Transverse colon (tissue), 4 donors: ENCODE results near the gene TBC1D22B. TPM values are rescaled to one million over a fixed set of nuclear protein-coding genes. Genes with fewer than 3 reads are reported as not detected.
"Not testable (repeated sequence)": the region's sequence is repeated elsewhere in the genome, so short reads cannot be mapped to it uniquely, and the experiment has no call there.

Experiments used
- DNase-seq: peaks from one replicate; pipeline ENCODE4 v3.0.0-alpha.2; 2019
- H3K27ac ChIP-seq, 4 donors: fragments of 200-600 bp; sonication (generic); 2 replicates each; pipeline ENCODE4 v1.5.1; 2016 to 2018; ENCODE audit warnings: inconsistent platforms in 4 of 4
- H3K27me3 ChIP-seq: fragments of 200-600 bp; sonication (generic); 2 replicates; pipeline ENCODE4 v1.5.1; 2017; ENCODE audit warnings: inconsistent platforms
- H3K36me3 ChIP-seq, 4 donors: fragments of 200-600 bp; sonication (generic); 2 replicates each; pipeline ENCODE4 v1.5.1; 2017 to 2019; ENCODE audit warnings: inconsistent platforms in 4 of 4
- H3K4me1 ChIP-seq, 4 donors: fragments of 200-600 bp; sonication (generic); 2 replicates each; pipeline ENCODE4 v1.5.1; 2017 to 2020; ENCODE audit warnings: inconsistent platforms in 4 of 4
- H3K4me3 ChIP-seq, 4 donors: fragments of 200-600 bp; sonication (generic); 1 replicate in 1 of 4; 2 replicates in 3 of 4; pipeline versions ENCODE4 v1.5.1 to v1.6.1; 2017 to 2019; ENCODE audit warnings: inconsistent platforms in 4 of 4
- H3K9me3 ChIP-seq, 2 donors: fragments of 200-600 bp; sonication (generic); 2 replicates each; pipeline ENCODE4 v1.5.1; 2017 to 2019; ENCODE audit warnings: inconsistent platforms in 2 of 2
- CTCF ChIP-seq, 5 experiments: fragments of 200-600 bp in 3 of 5; fragments of 450-650 bp in 2 of 5; sonication (generic) in 3 of 5; IDR thresholded peaks; 1 replicate in 2 of 5; 2 replicates in 3 of 5; pipeline ENCODE4 v1.5.1; 2016 to 2017; ENCODE audit warnings: antibody characterized with exemption in 5 of 5, inconsistent platforms in 3 of 5, mild to moderate bottlenecking in 2 of 5, moderate library complexity in 1 of 5
- EP300 ChIP-seq: sonication (generic); formaldehyde crosslinking; IDR thresholded peaks from one replicate; pipeline ENCODE4 v1.6.1; 2017; ENCODE audit warnings: antibody characterized with exemption, low read depth
- POLR2A ChIP-seq: fragments of 450-650 bp; IDR thresholded peaks from one replicate; pipeline ENCODE4 v1.6.1; 2016; ENCODE audit warnings: antibody characterized with exemption, mild to moderate bottlenecking, moderate library complexity
- POLR2AphosphoS5 ChIP-seq, 3 donors: sonication (generic); formaldehyde crosslinking; IDR thresholded peaks; one replicate each; pipeline ENCODE4 v1.6.1; 2016; ENCODE audit warnings: antibody characterized with exemption in 3 of 3
- WGBS, 2 donors: methylation state at CpG; one replicate each; pipeline ENCODE4 v1.1.5; 2018; ENCODE audit warnings: low coverage in 1 of 2; 5-methylcytosine and 5-hydroxymethylcytosine counted together
- in situ Hi-C, 4 donors: fragments of 200-750 bp; cut with MboI; loops; one replicate each; pipeline versions ENCODE4 v1.15.0 to v1.15.1; 2017; ENCODE audit warnings: low sequenced_read_pairs in 3 of 4, low pct_ligation_motif_present in 1 of 4, low pct_unique_long_range_greater_than_20kb in 1 of 4
- intact Hi-C: fragments of 100-400 bp; cut with DNase I; formaldehyde crosslinking; loops from one replicate; pipeline ENCODE4 v1.15.1; 2023; ENCODE audit warnings: low total_unique reads
- total RNA-seq, 4 donors: library from RNA; depleted of rRNA; stranded (reverse); fragments of >200 nt; gene quantifications; one replicate each; pipeline ENCODE4 v1.1.0, GENCODE V29; 2016

Gene TBC1D22B
- total RNA-seq, 4 donors from 2014 or later, result 9.0 to 15.7 (median 12.6) TPM

GRCh38 chr6:37323580-37323979, 66.0 kb downstream of the TBC1D22B start:
- intact Hi-C loops, result loop anchor here (10.0 kb wide), 2 partner anchors 241 to 371 kb away; partner anchors contain the start of gene MDGA1
- no peak for DNase-seq
- Histone ChIP-seq H3K4me1 (peaks cover 7 to 21% (median 8%) of the 10 kb centered on the region in 4 donors), H3K4me3 (no peak overlapping the region), H3K36me3 (peaks cover 0 to 3% (median 0%) of the 10 kb centered on the region in 4 donors), H3K9me3 (no peaks in the 10 kb centered on the region), H3K27ac (peak overlapping the region in 2 of 4 donors; percentile 4 to 26), H3K27me3 (no peaks in the 10 kb centered on the region)
- WGBS, 2 donors, result 30 to 31% methylated on average over 2 to 3 of the region's 3 CpGs
- TF ChIP-seq EP300 (no peak), CTCF (IDR thresholded peaks at IDR 0.05) (no peak), POLR2AphosphoS5 (IDR thresholded peaks at IDR 0.05) (no peak), POLR2A (no peak)
- in situ Hi-C loops, result no loop called here

- Histone ChIP-seq H3K27ac (peak overlapping the region in 2 of 4 donors; percentile 4 to 5), H3K27me3 (no peaks in the 10 kb centered on the region), H3K36me3 (peaks cover 0 to 3% (median 0%) of the 10 kb centered on the region in 4 donors), H3K4me1 (peaks cover 7 to 21% (median 8%) of the 10 kb centered on the region in 4 donors), H3K9me3 (no peaks in the 10 kb centered on the region), H3K4me3 (no peak overlapping the region)
- intact Hi-C loops (loop anchor here (10.0 kb wide), 2 partner anchors 240 to 370 kb away; partner anchors contain the start of gene MDGA1), in situ Hi-C loops (loop anchor here in 1 of 4 donors (25.0 kb wide), 1 partner anchor 363 kb away; the partner anchor contains the start of gene MDGA1)
- TF ChIP-seq CTCF (IDR thresholded peaks at IDR 0.05) (no peak), POLR2AphosphoS5 (IDR thresholded peaks at IDR 0.05) (no peak), EP300 (no peak), POLR2A (no peak)
- no peak for DNase-seq
- WGBS, 2 donors, result 51 to 57% methylated on average over 4 of the region's 4 CpGs
Observed at GRCh38 chr6:37324131-37325033, 66.8 kb downstream of the TBC1D22B start.

GRCh38 chr6:37330345-37330744, 72.8 kb downstream of the TBC1D22B start:
- H3K36me3 ChIP-seq, result peaks cover 0 to 13% (median 0%) of the 10 kb centered on the region in 4 donors
- H3K27ac ChIP-seq, H3K27me3 ChIP-seq, H3K9me3 ChIP-seq, intact Hi-C loops, H3K4me1 ChIP-seq, H3K4me3 ChIP-seq, DNase-seq: not testable (repeated sequence)
- in situ Hi-C loops, result loop anchor here in 1 of 4 donors (25.0 kb wide), 1 partner anchor 357 kb away; the partner anchor contains the start of gene MDGA1
- 86 to 96% methylated on average over 2 to 10 of the region's 10 CpGs for WGBS, 2 donors

GRCh38 chr6:37331047-37331446, 73.5 kb downstream of the TBC1D22B start:
- H3K9me3 ChIP-seq, result no peaks in the 10 kb centered on the region
- WGBS, 2 donors, result 98% methylated on average over 13 of the region's 13 CpGs; no CpG with 5 or more reads in 1 of the 2 donors
- no peak overlapping the region for H3K27ac ChIP-seq
- DNase-seq, result no peak
- no peaks in the 10 kb centered on the region for H3K4me1 ChIP-seq
- in situ Hi-C loops (loop anchor here in 1 of 4 donors (25.0 kb wide), 1 partner anchor 356 kb away; the partner anchor contains the start of gene MDGA1), intact Hi-C loops (no loop called here)
- no peaks in the 10 kb centered on the region for H3K27me3 ChIP-seq
- H3K36me3 ChIP-seq, result peaks cover 0 to 13% (median 0%) of the 10 kb centered on the region in 4 donors
- no peak for TF ChIP-seq EP300
- no peak for TF ChIP-seq CTCF (IDR thresholded peaks at IDR 0.05)
- no peak for TF ChIP-seq POLR2A
- TF ChIP-seq POLR2AphosphoS5 (IDR thresholded peaks at IDR 0.05), result no peak
- no peak overlapping the region for H3K4me3 ChIP-seq
